ENCODE data around the gene ADAMTS2. TPM values are rescaled to one million over a fixed set of nuclear protein-coding genes. Genes with fewer than 3 reads are reported as not detected.

The ADAMTS2 gene
- total and polyA plus RNA-seq, 2 donors (not counting 3 experiments of a cell fraction or from before 2014, with no cell fraction given) = not detected

DNA sequence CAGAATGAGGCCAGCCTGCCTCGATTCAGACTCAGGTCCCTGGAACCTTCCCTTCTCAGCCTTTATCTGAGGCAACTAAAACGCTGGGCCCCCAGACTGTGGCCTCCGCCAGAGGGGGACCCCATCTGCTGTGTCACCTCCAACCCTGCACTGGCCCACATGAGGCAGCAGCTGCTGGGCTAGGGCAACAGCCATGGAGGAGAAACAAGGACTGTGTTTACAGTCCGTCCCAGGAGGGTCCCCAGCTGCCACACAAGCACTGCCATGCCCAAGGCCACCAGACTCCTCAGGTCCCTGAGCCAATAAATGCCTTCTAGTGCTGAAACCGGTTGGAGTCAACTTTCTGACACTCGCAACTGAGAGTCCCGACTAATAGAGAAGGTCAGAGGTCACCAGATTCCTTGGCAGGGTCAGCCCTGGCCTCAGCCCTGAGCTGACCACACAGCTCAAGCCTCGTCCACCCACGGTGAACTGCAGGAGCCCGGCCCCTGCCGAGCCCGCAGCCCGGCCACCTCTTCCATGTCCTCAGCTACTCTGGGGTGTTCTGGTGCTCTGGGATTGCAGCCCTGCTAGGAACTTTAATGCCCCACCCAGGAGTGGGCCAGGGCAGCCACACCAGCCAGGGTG lies 208.1 kb downstream of the ADAMTS2 start:
- POLR2A ChIA-PET = no interaction called here
- Histone ChIP-seq H3K36me3 (ENCODE audit: control insufficient read depth in 2 of 2, extremely low read depth in 1 of 2, insufficient read depth in 2 of 2, low read length in 2 of 2) (no peaks in the 10 kb centered on the region), H3K9ac (replicated peaks; ENCODE audit: extremely low read depth, insufficient read depth, low read length) (no peak overlapping the region), H3K27ac (ENCODE audit: insufficient read depth, low read depth, low read length) (no peak overlapping the region), H4K20me1 (replicated peaks; ENCODE audit: control insufficient read depth, extremely low read depth, insufficient read depth, low read length) (no peaks in the 10 kb centered on the region), H3K4me2 (ENCODE audit: insufficient read depth, low read length) (no peak overlapping the region), H3K4me3 (replicated peaks in 1 of 3; ENCODE audit: insufficient read depth in 1 of 3, low read depth in 1 of 3, low read length in 3 of 3) (no peak overlapping the region), H3K27me3 (ENCODE audit: control insufficient read depth in 2 of 2, insufficient read depth in 2 of 2, low read length in 2 of 2) (no peaks in the 10 kb centered on the region), H3K4me1 (ENCODE audit: control insufficient read depth, extremely low read depth, insufficient read depth, low read length) (no peaks in the 10 kb centered on the region), H2AFZ (ENCODE audit: low read depth, low read length) (no peak overlapping the region), H3K9me1 (replicated peaks; ENCODE audit: control insufficient read depth, extremely low read depth, insufficient read depth, low read length) (no peaks in the 10 kb centered on the region), H3K79me2 (ENCODE audit: control insufficient read depth, insufficient read depth, low read length) (no peaks in the 10 kb centered on the region), H3K9me3 (replicated peaks; ENCODE audit: control insufficient read depth, insufficient read depth, low read length) (peaks cover 3% of the 10 kb centered on the region)
- no peak for TF ChIP-seq POLR2A (IDR thresholded peaks at IDR 0.05; ENCODE audit: low read depth, low read length)
- no peak for TF ChIP-seq JUN (IDR thresholded peaks at IDR 0.05; ENCODE audit: borderline replicate concordance, insufficient read depth, insufficient read length, low read depth)
- TF ChIP-seq GATA2 (IDR thresholded peaks at IDR 0.05; ENCODE audit: insufficient read depth, insufficient read length, low read depth, low read length) = no peak
- TF ChIP-seq MYC (IDR thresholded peaks at IDR 0.05; ENCODE audit: low read depth, low read length) = no peak
- TF ChIP-seq FOS (IDR thresholded peaks at IDR 0.05; ENCODE audit: borderline replicate concordance, insufficient read depth, low read length) = no peak
- TF ChIP-seq, protein P1, sequence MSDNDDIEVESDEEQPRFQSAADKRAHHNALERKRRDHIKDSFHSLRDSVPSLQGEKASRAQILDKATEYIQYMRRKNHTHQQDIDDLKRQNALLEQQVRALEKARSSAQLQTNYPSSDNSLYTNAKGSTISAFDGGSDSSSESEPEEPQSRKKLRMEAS (IDR thresholded peaks at IDR 0.05; ENCODE audit: insufficient read depth, insufficient read length) = no peak
- TF ChIP-seq CTCF (IDR thresholded peaks at IDR 0.05; ENCODE audit: extremely low read depth in 1 of 2, insufficient read depth in 1 of 2, low read depth in 1 of 2, low read length in 2 of 2) = no peak
- no peak for TF ChIP-seq EZH2 (IDR thresholded peaks at IDR 0.05; ENCODE audit: borderline replicate concordance, low read depth, low read length, severe bottlenecking)
- TF ChIP-seq POLR2AphosphoS5 (IDR thresholded peaks at IDR 0.05; ENCODE audit: insufficient read depth, low read depth, low read length) = no peak
- CTCF ChIA-PET = no interaction called here
- FAIRE-seq = no peak
- DNase-seq (ENCODE audit: low read depth, low spot score) = no peak
- dilution Hi-C loops (cut with MboI; ENCODE audit: extremely low pct_ligation_motif_present, low sequenced_read_pairs) (no loop called here), intact Hi-C loops (cut with micrococcal nuclease) (no loop called here)
- BruUV-seq (replicated peaks) = no TSS peak
